ENCODE results near the gene H2BK1. TPM values are rescaled to one million over a fixed set of nuclear protein-coding genes. Genes with fewer than 3 reads are reported as not detected.
A peak's percentile ranks its signal among the peaks of the same experiment; 100 is the strongest.

Gene H2BK1
- total and polyA plus RNA-seq, 12 donors: not detected

DNA sequence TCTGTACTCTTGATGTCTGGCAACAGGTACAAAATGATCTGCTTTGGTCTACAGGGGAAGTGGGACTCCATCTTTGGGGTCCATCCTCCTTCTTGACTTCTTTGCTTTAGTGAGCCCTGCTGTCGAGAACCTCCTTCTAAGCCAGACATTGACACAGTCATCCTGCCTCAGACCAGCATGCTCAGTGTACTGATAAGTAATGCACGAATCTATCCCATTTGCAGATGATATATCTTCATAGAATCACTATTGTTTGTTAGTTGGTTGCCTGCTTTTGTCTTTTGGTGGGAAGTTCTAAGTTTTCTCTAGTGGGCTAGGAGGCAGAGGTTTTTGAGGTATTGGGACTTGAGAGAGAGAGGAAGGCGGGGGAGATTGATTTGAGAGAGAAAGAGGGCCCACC lies 8.9 kb downstream of the H2BK1 start:
- WGBS, 2 donors: 81 to 89% methylated on average over 3 of the region's 3 CpGs
- Histone ChIP-seq H3K27me3 (peaks cover 10 to 35% (median 15%) of the 10 kb centered on the region in 7 donors), H3K27ac (no peak overlapping the region), H3K36me3 (no peaks in the 10 kb centered on the region), H3K9me3 (no peaks in the 10 kb centered on the region), H3K4me3 (no peak overlapping the region), H3K4me1 (peaks cover 0 to 8% (median 0%) of the 10 kb centered on the region in 9 donors)
- intact Hi-C loops (cut with DNase I): no loop called here
- TF ChIP-seq, protein P1, sequence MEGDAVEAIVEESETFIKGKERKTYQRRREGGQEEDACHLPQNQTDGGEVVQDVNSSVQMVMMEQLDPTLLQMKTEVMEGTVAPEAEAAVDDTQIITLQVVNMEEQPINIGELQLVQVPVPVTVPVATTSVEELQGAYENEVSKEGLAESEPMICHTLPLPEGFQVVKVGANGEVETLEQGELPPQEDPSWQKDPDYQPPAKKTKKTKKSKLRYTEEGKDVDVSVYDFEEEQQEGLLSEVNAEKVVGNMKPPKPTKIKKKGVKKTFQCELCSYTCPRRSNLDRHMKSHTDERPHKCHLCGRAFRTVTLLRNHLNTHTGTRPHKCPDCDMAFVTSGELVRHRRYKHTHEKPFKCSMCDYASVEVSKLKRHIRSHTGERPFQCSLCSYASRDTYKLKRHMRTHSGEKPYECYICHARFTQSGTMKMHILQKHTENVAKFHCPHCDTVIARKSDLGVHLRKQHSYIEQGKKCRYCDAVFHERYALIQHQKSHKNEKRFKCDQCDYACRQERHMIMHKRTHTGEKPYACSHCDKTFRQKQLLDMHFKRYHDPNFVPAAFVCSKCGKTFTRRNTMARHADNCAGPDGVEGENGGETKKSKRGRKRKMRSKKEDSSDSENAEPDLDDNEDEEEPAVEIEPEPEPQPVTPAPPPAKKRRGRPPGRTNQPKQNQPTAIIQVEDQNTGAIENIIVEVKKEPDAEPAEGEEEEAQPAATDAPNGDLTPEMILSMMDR (IDR thresholded peaks at IDR 0.05): no peak
- no peak for ATAC-seq
- DNase-seq: no peak

DNA sequence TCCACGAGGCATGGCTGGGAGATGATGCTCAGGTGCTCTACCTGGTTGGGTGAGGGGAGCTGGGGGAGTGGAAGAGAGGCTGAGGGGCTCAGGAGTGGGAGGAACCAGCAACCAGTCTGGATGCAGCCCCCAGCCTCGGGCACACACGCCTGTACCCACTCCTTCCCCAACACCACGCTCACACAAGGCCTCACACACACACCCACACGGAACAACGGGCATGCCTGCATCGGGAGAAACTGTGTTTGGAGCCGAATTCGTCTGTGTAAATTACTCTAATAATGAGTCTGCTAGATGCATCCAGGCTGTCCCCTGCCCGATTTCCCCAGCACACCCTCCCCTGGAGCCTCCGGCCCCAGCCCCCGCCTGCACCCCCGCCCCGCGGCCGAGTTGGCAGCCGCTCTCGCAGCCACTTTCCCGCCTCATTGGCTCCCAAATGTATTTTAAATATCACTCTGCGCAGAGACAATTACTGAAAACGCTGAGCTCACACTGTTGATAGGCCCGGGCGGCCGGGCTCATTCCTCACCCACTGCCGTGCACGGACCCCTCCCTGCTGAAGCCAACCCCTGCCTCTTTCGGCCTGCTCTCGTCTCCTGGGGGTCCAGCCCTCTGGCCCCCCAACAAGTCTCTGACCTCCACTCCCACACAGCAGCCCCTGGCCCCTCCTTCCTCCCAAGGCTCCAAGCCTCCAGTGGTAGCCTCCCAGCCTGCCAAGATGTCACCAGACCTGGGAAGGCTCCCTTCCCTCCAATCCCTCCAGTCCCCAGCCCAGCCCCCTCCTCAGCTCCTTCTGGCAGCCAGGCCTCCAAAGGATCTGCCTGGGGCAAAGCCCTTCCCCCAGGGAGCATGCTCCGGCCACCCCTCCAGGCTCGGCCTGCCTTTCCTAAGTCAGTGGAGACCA lies 11.1 kb downstream of the H2BK1 start:
- no peak overlapping the region for H3K27ac ChIP-seq
- intact Hi-C loops (cut with DNase I): no loop called here
- no peak overlapping the region for H3K4me3 ChIP-seq
- H3K27me3 ChIP-seq: peaks cover 0 to 31% (median 10%) of the 10 kb centered on the region in 7 donors
- ATAC-seq (peak in 3 of 8 donors; percentile 5 to 8 (median 8)), DNase-seq (no peak)
- no peaks in the 10 kb centered on the region for H3K36me3 ChIP-seq
- no peaks in the 10 kb centered on the region for H3K9me3 ChIP-seq
- TF ChIP-seq, protein P1 (IDR thresholded peaks at IDR 0.05): no peak
- WGBS, 2 donors: 49 to 62% methylated on average over 30 of the region's 30 CpGs
- peaks cover 0 to 8% (median 0%) of the 10 kb centered on the region in 9 donors for H3K4me1 ChIP-seq

DNA sequence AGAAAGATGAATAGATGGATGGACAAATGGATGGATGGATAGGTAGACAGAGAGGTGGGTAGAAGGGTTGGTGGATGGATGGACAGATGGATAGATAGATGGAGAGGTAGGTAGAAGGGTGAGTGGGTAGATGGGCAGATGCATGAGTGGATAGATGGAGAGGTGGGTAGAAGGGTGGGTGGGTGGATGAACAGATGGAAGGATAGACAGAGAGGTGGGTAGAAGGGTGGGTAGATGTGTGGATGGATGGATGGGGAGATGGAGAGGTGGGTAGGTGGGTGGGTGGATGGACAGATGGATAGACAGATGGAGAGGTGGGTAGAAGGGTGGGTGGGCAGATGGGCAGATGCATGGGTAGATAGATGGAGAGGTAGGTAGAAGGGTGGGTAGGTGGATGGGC lies 12.4 kb downstream of the H2BK1 start:
- Histone ChIP-seq H3K4me1 (peaks cover 0 to 8% (median 0%) of the 10 kb centered on the region in 9 donors), H3K36me3 (no peaks in the 10 kb centered on the region), H3K9me3 (no peaks in the 10 kb centered on the region), H3K27me3 (peaks cover 0 to 20% (median 5%) of the 10 kb centered on the region in 7 donors), H3K27ac (no peak overlapping the region), H3K4me3 (no peak overlapping the region)
- TF ChIP-seq, protein P1 (IDR thresholded peaks at IDR 0.05): no peak
- no peak for ATAC-seq
- intact Hi-C loops (cut with DNase I): no loop called here
- no peak for DNase-seq

DNA sequence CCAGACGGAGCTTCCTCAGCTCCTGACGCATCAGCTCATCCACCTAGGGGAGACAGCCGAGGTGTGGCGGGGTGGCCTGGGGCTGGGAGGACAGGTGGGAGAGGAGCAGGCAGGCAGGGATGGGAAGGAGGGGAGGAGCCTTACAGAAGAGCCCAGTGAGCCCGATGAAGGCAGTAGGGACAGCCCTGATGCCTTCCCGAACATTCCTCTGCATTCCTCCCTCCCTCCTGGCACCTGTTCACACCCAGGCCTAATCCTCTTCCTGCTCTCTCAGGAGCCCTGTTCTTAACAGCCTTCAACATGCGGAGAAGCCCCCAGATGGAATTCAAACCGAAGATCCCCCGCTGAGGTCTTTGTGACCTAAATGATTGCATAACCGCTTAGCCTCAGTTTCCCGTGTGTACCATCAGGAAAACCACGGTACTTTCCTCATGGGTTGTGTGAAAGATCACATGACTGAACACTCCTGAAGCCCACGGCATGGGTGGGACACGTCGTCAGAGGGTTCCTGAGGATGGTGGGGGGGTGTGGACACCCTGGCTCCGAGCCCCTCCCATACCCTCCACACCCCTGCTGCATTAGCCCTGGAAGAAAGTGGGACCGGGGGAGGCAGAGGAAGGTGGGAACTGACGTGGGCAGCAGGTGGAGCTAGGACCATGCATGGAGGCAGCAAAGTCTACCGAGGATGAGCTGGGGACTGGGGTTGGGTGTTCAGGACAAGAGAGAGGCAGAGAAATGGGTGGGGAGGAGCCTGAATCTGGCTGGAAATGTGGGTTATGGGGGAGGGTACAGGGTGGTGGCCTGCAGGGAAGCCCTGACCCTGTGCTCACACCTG lies 14.5 kb downstream of the H2BK1 start:
- Histone ChIP-seq H3K4me1 (peaks cover 0 to 8% (median 0%) of the 10 kb centered on the region in 9 donors), H3K4me3 (no peak overlapping the region), H3K27ac (no peak overlapping the region), H3K27me3 (peaks cover 0 to 18% (median 5%) of the 10 kb centered on the region in 7 donors), H3K36me3 (no peaks in the 10 kb centered on the region), H3K9me3 (no peaks in the 10 kb centered on the region)
- TF ChIP-seq, protein P1 (IDR thresholded peaks at IDR 0.05): no peak
- 59 to 65% methylated on average over 18 to 19 of the region's 19 CpGs for WGBS, 2 donors
- intact Hi-C loops (cut with DNase I): no loop called here
- ATAC-seq (no peak), DNase-seq (no peak)
